HG02588 (cell line): ENCODE measurements around the gene KIF16B.
"Not testable (repeated sequence)": the region's sequence is repeated elsewhere in the genome, so short reads cannot be mapped to it uniquely, and the experiment has no call there.

Source experiments
- ATAC-seq: cut with Tn5 transposase; IDR thresholded peaks from one replicate; pipeline ENCODE4 v1.9.1; 2021; ENCODE audit warnings: mild to moderate bottlenecking, moderate library complexity; ENCODE audit not compliant: unreplicated experiment

Gene KIF16B

DNA sequence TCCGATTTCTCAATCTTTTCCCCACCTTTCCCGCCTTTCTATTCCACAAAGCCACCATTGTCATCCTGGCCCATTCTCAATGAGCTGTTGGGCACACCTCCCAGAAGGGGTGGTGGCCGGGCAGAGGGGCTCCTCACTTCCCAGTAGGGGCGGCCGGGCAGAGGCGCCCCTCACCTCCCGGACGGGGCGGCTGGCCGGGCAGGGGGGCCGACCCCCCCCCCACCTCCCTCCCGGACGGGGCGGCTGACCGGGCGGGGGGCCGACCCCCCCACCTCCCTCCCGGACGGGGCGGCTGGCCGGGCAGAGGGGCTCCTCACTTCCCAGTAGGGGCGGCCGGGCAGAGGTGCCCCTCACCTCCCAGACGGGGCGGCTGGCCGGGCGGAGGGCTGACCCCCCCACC is 346.3 kb downstream of the KIF16B start:
- not testable (repeated sequence) for ATAC-seq

DNA sequence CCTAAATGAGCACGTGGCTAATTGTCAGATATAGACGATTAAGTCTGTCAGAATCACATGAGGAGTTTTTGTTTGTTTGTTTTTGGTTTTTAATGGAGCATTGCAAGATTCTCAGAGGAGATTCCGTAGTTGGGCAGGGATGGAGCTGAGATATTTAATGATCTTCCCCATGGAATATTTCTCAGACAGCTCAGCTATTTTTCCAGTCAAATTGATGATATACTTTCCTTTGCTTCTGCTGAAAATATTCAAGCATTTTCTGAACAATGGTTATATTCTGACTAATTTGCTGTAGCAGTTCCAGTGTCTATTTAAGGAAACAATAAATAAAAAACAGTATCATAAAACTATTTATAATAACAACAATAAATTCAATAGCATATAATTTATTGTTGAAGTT is 348.4 kb downstream of the KIF16B start:
- ATAC-seq: no peak

DNA sequence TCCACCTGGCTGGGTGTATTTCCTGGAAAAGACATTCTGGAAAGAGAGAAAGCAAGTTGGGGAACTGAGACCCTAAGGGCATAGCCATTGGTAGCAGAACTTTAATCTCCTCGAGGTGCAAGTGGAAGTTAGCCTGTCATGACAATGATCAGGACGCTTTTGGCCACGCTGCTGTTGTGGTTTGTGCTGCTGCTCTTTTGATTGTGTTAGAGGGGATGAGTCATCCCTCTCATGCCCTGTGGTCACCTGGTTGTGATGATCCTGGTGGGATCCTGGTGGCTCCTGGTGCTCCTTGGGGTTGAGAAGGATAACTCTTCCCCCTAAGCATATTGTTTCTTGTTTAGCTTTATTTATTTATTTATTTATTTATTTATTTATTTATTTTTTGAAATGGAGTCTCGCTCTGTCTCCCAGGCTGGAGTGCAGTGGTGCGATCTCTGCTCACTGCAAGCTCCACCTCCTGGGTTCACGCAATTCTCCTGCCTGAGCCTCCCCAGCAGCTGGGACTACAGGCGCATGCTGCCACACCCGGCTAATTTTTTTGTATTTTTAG is 350.3 kb downstream of the KIF16B start:
- no peak for ATAC-seq
